Kidney (tissue), 14 donors: Measurements from ENCODE around the gene APLNR. TPM values are rescaled to one million over a fixed set of nuclear protein-coding genes. Genes with fewer than 3 reads are reported as not detected.

ENCODE experiments used
- DNase-seq, 5 donors: peaks; one replicate each; pipeline ENCODE4 v3.0.0-alpha.2; 2013 to 2020
- FAIRE-seq: peaks from 2 replicates; lab custom pipeline; 2012; peaks lifted over from hg19 to GRCh38; lab: Jason Lieb, UNC
- H3K27ac ChIP-seq, 2 donors: one replicate each; pipeline ENCODE4 v1.7.0; 2013; ENCODE audit warnings: low read depth in 2 of 2, low read length in 2 of 2, inconsistent platforms in 1 of 2
- H3K27me3 ChIP-seq: one replicate; pipeline ENCODE4 v1.7.1; 2013; ENCODE audit warnings: low read length, inconsistent platforms; ENCODE audit not compliant: control insufficient read depth, insufficient read depth
- H3K36me3 ChIP-seq, 3 donors: one replicate each; pipeline versions ENCODE4 v1.7.0 to v1.7.1; 2013; ENCODE audit warnings: low read length in 3 of 3, control low read depth in 1 of 3, inconsistent platforms in 1 of 3; ENCODE audit not compliant: insufficient read depth in 3 of 3, control insufficient read depth in 2 of 3
- H3K4me1 ChIP-seq, 3 donors: one replicate each; pipeline versions ENCODE4 v1.7.0 to v1.7.1; 2013; ENCODE audit warnings: low read length in 3 of 3, inconsistent platforms in 1 of 3, low read depth in 1 of 3; ENCODE audit not compliant: control insufficient read depth in 2 of 3, insufficient read depth in 2 of 3
- H3K4me3 ChIP-seq, 3 donors: one replicate each; pipeline versions ENCODE4 v1.7.0 to v1.8.1; 2013; ENCODE audit warnings: low read length in 3 of 3, control low read depth in 1 of 3, inconsistent platforms in 1 of 3
- H3K9ac ChIP-seq, 3 donors: one replicate each; pipeline versions ENCODE4 v1.7.0 to v1.7.1; 2013; ENCODE audit warnings: low read length in 3 of 3, control low read depth in 1 of 3, inconsistent platforms in 1 of 3
- H3K9me3 ChIP-seq, 3 donors: one replicate each; pipeline versions ENCODE4 v1.7.0 to v1.7.1; 2013; ENCODE audit warnings: low read length in 3 of 3, control low read depth in 1 of 3, inconsistent platforms in 1 of 3; ENCODE audit not compliant: control insufficient read depth in 2 of 3, insufficient read depth in 1 of 3
- intact Hi-C: fragments of 100-400 bp; cut with DNase I; formaldehyde crosslinking; loops from one replicate; pipeline ENCODE4 v1.11.1; 2022
- polyA plus RNA-seq: library from polyadenylated mRNA; stranded (reverse); fragments of 350-450 nt; fragmentation: Illumina TruSeq; extraction: RNeasy Lipid Tissue Mini Kit (QIAGEN cat#74804); gene quantifications from one replicate; pipeline ENCODE4 v1.2.3, GENCODE V29; 2014; ENCODE audit warnings: low read depth, low replicate concordance; ENCODE audit not compliant: insufficient read depth
- total RNA-seq: library from RNA; stranded (reverse); fragmentation: NEBNext Ultra II Directional; extraction: Animal tissue kit (Norgen Biotek cat#: 25700); gene quantifications from one replicate; pipeline ENCODE4 v1.2.1, GENCODE V29; 2021
- TF ChIP-seq, protein P1 (sequence below): IDR thresholded peaks from 3 replicates; pipeline ENCODE4 v1.5.1; 2012; ENCODE audit warnings: mild to moderate bottlenecking, moderate library complexity, borderline replicate concordance; ENCODE audit not compliant: insufficient read depth; ENCODE audit errors: extremely low read depth
- donor health status: control.
- donor health status: control.
- donor health status: control.
- donor health status: control.
- donor health status: control.
- donor health status: DM: yes; HTN: yes; CAD: no.
- donor health status: Normal renal cell carcinoma (clear cell type).

Gene APLNR
- total and polyA plus RNA-seq, 2 donors from 2014 or later = 5.3 to 16.6 TPM

DNA sequence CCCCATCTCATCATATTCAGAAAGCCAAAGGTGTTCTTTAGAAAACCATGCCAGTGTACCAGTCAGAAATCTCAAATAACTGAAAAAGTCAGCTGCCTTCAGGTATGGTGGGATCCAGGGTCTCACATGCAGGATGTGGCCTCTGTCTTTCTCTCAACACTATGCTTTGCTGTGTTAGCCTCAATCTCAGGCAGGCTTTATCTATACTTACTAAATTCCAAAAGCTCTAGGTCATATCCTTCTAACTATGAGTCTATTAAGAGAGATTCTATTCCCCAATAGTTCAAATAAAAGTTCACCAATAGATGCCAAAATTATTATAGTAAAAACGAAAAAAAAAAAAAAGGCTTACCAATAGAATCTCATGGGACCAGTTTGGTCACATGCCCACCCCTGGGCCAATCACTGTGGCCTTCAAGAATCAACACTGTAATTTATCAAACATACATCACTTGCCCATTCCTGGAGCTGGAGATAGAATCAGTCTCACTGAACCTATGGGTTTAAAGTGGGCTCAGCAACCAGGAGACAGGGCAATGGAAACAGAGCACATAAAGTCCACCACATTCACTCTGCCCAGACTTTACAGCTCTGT is 38.0 kb upstream of the APLNR start:
- no peak for FAIRE-seq
- Histone ChIP-seq H3K27me3 (no peaks in the 10 kb centered on the region), H3K36me3 (no peaks in the 10 kb centered on the region), H3K4me1 (peaks cover 2 to 8% (median 7%) of the 10 kb centered on the region in 3 donors), H3K4me3 (no peak overlapping the region), H3K27ac (peak overlapping the region in 1 of 2 donors; percentile 17), H3K9me3 (peaks cover 0 to 2% (median 0%) of the 10 kb centered on the region in 3 donors), H3K9ac (no peak overlapping the region)
- intact Hi-C loops = no loop called here
- DNase-seq = no peak
- TF ChIP-seq, protein P1, sequence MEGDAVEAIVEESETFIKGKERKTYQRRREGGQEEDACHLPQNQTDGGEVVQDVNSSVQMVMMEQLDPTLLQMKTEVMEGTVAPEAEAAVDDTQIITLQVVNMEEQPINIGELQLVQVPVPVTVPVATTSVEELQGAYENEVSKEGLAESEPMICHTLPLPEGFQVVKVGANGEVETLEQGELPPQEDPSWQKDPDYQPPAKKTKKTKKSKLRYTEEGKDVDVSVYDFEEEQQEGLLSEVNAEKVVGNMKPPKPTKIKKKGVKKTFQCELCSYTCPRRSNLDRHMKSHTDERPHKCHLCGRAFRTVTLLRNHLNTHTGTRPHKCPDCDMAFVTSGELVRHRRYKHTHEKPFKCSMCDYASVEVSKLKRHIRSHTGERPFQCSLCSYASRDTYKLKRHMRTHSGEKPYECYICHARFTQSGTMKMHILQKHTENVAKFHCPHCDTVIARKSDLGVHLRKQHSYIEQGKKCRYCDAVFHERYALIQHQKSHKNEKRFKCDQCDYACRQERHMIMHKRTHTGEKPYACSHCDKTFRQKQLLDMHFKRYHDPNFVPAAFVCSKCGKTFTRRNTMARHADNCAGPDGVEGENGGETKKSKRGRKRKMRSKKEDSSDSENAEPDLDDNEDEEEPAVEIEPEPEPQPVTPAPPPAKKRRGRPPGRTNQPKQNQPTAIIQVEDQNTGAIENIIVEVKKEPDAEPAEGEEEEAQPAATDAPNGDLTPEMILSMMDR = no peak

GRCh38 chr11:57273448-57274058 is 36.5 kb upstream of the APLNR start:
- H3K36me3 ChIP-seq = no peaks in the 10 kb centered on the region
- intact Hi-C loops = no loop called here
- TF ChIP-seq, protein P1 = no peak
- no peak for DNase-seq
- no peak overlapping the region for H3K27ac ChIP-seq
- no peak for FAIRE-seq
- H3K4me3 ChIP-seq = no peak overlapping the region
- H3K9me3 ChIP-seq = peaks cover 0 to 2% (median 0%) of the 10 kb centered on the region in 3 donors
- H3K27me3 ChIP-seq = no peaks in the 10 kb centered on the region
- H3K9ac ChIP-seq = no peak overlapping the region
- H3K4me1 ChIP-seq = peaks cover 2 to 12% (median 8%) of the 10 kb centered on the region in 3 donors

GRCh38 chr11:57269571-57270021 is 32.5 kb upstream of the APLNR start:
- no peaks in the 10 kb centered on the region for H3K36me3 ChIP-seq
- intact Hi-C loops = no loop called here

More at GRCh38 chr11:57269571-57270021, 32.5 kb upstream of the APLNR start:
- no peak overlapping the region for H3K9ac ChIP-seq
- FAIRE-seq = no peak
- H3K9me3 ChIP-seq = peaks cover 0 to 2% (median 0%) of the 10 kb centered on the region in 3 donors
- H3K27ac ChIP-seq = no peak overlapping the region
- DNase-seq = peak in 4 of 5 donors; percentile 38 to 76 (median 66)
- no peaks in the 10 kb centered on the region for H3K27me3 ChIP-seq
- H3K4me1 ChIP-seq = peaks cover 0 to 5% (median 0%) of the 10 kb centered on the region in 3 donors
- H3K4me3 ChIP-seq = no peak overlapping the region
- TF ChIP-seq, protein P1 = no peak
